Measurements from ENCODE around the gene EPOP. TPM values are rescaled to one million over a fixed set of nuclear protein-coding genes. Genes with fewer than 3 reads are reported as not detected.

Gene EPOP
- total and polyA plus RNA-seq, 2 of the 13 experiments (the other 11 are each of a cell fraction or from before 2014, with no cell fraction given), result 14.7 to 37.8 TPM

DNA sequence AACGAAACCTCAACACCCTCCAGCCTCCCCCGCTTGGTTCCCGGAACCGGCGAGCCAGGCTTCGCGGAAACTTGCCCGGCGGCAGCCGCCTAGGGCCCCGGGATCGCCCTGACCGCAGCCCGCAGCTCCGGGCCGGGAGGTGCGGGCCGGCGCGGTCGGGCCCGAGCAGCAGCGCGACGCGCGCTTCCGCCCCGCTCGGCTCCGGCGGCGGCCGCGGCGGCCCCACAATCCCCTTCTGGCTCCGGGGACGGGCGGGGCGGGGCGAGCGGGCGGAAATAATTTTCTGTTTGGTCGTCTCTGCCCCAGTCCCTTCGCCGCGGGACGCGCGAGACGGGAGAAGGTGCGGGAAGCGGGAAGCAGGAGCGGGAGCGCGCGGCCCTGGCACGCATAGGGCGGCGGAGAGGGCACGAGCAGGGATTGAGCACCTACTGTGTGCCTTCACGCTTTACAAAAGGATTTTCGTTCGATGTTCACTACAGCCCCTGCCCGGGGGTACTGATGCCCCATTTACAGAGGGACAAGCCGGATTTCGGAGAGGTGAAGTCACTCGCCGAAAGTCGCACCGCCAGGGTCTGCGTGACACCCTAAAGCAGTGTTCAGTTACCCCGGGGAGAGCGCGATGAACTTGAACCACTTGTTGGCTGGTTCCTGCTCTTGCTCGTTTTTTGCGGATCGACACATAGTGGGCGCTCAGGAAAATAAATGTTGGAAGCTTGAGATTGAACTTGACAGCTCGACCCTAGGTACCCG is 27.6 kb upstream of the EPOP start (continued):
- TF ChIP-seq SMAD1 (CRISPR knock-in tag; IDR thresholded peaks at IDR 0.05; ENCODE audit: borderline replicate concordance, low read depth) (peak; percentile 21), MIER2 (CRISPR knock-in tag; IDR thresholded peaks at IDR 0.05) (0 out of 2 replicates have a peak, but pooled peaks have one; percentile 47)
- TF ChIP-seq, protein P1, sequence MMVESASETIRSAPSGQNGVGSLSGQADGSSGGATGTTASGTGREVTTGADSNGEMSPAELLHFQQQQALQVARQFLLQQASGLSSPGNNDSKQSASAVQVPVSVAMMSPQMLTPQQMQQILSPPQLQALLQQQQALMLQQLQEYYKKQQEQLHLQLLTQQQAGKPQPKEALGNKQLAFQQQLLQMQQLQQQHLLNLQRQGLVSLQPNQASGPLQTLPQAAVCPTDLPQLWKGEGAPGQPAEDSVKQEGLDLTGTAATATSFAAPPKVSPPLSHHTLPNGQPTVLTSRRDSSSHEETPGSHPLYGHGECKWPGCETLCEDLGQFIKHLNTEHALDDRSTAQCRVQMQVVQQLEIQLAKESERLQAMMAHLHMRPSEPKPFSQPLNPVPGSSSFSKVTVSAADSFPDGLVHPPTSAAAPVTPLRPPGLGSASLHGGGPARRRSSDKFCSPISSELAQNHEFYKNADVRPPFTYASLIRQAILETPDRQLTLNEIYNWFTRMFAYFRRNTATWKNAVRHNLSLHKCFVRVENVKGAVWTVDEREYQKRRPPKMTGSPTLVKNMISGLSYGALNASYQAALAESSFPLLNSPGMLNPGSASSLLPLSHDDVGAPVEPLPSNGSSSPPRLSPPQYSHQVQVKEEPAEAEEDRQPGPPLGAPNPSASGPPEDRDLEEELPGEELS (CRISPR knock-in tag; IDR thresholded peaks at IDR 0.05), result peak; percentile 66
- TF ChIP-seq, protein P2, sequence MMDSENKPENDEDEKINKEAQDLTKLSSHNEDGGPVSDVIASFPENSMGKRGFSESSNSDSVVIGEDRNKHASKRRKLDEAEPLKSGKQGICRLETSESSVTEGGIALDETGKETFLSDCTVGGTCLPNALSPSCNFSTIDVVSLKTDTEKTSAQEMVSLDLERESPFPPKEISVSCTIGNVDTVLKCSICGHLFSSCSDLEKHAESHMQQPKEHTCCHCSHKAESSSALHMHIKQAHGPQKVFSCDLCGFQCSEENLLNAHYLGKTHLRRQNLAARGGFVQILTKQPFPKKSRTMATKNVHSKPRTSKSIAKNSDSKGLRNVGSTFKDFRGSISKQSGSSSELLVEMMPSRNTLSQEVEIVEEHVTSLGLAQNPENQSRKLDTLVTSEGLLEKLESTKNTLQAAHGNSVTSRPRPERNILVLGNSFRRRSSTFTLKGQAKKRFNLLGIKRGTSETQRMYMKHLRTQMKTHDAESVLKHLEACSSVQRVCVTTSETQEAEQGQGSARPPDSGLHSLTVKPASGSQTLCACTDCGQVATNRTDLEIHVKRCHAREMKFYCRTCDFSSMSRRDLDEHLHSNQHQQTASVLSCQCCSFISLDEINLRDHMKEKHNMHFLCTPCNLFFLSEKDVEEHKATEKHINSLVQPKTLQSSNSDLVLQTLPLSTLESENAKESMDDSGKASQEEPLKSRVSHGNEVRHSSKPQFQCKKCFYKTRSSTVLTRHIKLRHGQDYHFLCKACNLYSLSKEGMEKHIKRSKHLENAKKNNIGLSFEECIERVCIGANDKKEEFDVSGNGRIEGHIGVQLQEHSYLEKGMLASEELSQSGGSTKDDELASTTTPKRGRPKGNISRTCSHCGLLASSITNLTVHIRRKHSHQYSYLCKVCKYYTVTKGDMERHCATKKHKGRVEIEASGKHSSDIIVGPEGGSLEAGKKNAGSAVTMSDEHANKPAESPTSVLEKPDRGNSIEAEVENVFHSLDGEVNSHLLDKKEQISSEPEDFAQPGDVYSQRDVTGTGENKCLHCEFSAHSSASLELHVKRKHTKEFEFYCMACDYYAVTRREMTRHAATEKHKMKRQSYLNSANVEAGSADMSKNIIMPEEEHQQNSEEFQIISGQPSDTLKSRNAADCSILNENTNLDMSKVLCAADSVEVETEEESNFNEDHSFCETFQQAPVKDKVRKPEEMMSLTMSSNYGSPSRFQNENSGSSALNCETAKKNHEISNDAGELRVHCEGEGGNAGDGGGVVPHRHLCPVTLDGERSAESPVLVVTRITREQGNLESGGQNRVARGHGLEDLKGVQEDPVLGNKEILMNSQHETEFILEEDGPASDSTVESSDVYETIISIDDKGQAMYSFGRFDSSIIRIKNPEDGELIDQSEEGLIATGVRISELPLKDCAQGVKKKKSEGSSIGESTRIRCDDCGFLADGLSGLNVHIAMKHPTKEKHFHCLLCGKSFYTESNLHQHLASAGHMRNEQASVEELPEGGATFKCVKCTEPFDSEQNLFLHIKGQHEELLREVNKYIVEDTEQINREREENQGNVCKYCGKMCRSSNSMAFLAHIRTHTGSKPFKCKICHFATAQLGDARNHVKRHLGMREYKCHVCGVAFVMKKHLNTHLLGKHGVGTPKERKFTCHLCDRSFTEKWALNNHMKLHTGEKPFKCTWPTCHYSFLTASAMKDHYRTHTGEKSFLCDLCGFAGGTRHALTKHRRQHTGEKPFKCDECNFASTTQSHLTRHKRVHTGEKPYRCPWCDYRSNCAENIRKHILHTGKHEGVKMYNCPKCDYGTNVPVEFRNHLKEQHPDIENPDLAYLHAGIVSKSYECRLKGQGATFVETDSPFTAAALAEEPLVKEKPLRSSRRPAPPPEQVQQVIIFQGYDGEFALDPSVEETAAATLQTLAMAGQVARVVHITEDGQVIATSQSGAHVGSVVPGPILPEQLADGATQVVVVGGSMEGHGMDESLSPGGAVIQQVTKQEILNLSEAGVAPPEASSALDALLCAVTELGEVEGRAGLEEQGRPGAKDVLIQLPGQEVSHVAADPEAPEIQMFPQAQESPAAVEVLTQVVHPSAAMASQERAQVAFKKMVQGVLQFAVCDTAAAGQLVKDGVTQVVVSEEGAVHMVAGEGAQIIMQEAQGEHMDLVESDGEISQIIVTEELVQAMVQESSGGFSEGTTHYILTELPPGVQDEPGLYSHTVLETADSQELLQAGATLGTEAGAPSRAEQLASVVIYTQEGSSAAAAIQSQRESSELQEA (CRISPR knock-in tag; IDR thresholded peaks at IDR 0.05; ENCODE audit: not compliant biosample characterization), result peak; percentile 63
- TF ChIP-seq, protein P3, sequence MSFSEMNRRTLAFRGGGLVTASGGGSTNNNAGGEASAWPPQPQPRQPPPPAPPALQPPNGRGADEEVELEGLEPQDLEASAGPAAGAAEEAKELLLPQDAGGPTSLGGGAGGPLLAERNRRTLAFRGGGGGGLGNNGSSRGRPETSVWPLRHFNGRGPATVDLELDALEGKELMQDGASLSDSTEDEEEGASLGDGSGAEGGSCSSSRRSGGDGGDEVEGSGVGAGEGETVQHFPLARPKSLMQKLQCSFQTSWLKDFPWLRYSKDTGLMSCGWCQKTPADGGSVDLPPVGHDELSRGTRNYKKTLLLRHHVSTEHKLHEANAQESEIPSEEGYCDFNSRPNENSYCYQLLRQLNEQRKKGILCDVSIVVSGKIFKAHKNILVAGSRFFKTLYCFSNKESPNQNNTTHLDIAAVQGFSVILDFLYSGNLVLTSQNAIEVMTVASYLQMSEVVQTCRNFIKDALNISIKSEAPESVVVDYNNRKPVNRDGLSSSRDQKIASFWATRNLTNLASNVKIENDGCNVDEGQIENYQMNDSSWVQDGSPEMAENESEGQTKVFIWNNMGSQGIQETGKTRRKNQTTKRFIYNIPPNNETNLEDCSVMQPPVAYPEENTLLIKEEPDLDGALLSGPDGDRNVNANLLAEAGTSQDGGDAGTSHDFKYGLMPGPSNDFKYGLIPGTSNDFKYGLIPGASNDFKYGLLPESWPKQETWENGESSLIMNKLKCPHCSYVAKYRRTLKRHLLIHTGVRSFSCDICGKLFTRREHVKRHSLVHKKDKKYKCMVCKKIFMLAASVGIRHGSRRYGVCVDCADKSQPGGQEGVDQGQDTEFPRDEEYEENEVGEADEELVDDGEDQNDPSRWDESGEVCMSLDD (CRISPR knock-in tag; IDR thresholded peaks at IDR 0.05; ENCODE audit: borderline replicate concordance), result no peak
- TF ChIP-seq, protein P4, sequence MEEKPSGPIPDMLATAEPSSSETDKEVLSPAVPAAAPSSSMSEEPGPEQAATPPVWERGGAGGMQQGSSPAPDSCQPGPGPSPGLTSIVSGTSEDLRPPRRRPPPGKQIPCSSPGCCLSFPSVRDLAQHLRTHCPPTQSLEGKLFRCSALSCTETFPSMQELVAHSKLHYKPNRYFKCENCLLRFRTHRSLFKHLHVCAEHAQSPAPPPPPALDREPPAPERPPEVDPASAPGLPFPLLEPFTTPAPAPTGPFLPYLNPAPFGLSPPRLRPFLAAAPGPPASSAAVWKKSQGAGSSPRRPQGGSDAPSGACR (CRISPR knock-in tag; IDR thresholded peaks at IDR 0.05), result no peak; the same call in none of the 2 replicates
- TF ChIP-seq, protein P5, sequence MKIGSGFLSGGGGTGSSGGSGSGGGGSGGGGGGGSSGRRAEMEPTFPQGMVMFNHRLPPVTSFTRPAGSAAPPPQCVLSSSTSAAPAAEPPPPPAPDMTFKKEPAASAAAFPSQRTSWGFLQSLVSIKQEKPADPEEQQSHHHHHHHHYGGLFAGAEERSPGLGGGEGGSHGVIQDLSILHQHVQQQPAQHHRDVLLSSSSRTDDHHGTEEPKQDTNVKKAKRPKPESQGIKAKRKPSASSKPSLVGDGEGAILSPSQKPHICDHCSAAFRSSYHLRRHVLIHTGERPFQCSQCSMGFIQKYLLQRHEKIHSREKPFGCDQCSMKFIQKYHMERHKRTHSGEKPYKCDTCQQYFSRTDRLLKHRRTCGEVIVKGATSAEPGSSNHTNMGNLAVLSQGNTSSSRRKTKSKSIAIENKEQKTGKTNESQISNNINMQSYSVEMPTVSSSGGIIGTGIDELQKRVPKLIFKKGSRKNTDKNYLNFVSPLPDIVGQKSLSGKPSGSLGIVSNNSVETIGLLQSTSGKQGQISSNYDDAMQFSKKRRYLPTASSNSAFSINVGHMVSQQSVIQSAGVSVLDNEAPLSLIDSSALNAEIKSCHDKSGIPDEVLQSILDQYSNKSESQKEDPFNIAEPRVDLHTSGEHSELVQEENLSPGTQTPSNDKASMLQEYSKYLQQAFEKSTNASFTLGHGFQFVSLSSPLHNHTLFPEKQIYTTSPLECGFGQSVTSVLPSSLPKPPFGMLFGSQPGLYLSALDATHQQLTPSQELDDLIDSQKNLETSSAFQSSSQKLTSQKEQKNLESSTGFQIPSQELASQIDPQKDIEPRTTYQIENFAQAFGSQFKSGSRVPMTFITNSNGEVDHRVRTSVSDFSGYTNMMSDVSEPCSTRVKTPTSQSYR (CRISPR knock-in tag; IDR thresholded peaks at IDR 0.05; ENCODE audit: borderline replicate concordance), result peak; percentile 63; the same call in 1 of the 2 replicates
- TF ChIP-seq, protein P6, sequence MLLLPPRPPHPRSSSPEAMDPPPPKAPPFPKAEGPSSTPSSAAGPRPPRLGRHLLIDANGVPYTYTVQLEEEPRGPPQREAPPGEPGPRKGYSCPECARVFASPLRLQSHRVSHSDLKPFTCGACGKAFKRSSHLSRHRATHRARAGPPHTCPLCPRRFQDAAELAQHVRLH (CRISPR knock-in tag; IDR thresholded peaks at IDR 0.05; ENCODE audit: borderline replicate concordance, low read depth), result peak; percentile 37; the same call in 1 of the 2 replicates
- TF ChIP-seq, protein P7, sequence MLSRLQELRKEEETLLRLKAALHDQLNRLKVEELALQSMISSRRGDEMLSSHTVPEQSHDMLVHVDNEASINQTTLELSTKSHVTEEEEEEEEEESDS (CRISPR knock-in tag; IDR thresholded peaks at IDR 0.05; ENCODE audit: borderline replicate concordance), result no peak
